Endothelial cell of umbilical vein (primary cell): ENCODE results near the gene RNF4.

Experiments used
- EZH2 ChIP-seq: IDR thresholded peaks from 2 replicates; pipeline ENCODE4 v1.6.1; 2012; ENCODE audit warnings: borderline replicate concordance, low read depth, mild to moderate bottlenecking, moderate library complexity, low read length, inconsistent platforms; ENCODE audit not compliant: severe bottlenecking
- FOS ChIP-seq: IDR thresholded peaks from 2 replicates; pipeline ENCODE4 v1.6.1; 2011; ENCODE audit warnings: mild to moderate bottlenecking, low read length, moderate library complexity, borderline replicate concordance; ENCODE audit not compliant: insufficient read depth
- GATA2 ChIP-seq: IDR thresholded peaks from 2 replicates; pipeline ENCODE4 v1.7.0; 2011; ENCODE audit warnings: low read depth, mild to moderate bottlenecking, moderate library complexity, mixed read lengths, low read length; ENCODE audit not compliant: insufficient read length, insufficient read depth
- MYC ChIP-seq: IDR thresholded peaks from one replicate; pipeline ENCODE4 v1.6.1; 2011; ENCODE audit warnings: mild to moderate bottlenecking, low read depth, low read length
- POLR2A ChIP-seq: IDR thresholded peaks from 2 replicates; pipeline ENCODE4 v1.6.1; 2012; ENCODE audit warnings: low read depth, mild to moderate bottlenecking, control low read depth, low read length
- POLR2AphosphoS5 ChIP-seq: IDR thresholded peaks from 2 replicates; pipeline ENCODE4 v1.6.1; 2012; ENCODE audit warnings: low read depth, mild to moderate bottlenecking, control low read depth, low read length, moderate library complexity; ENCODE audit not compliant: insufficient read depth
- TF ChIP-seq, protein P1 (sequence below): IDR thresholded peaks from 2 replicates; pipeline ENCODE4 v1.6.1; 2011; ENCODE audit not compliant: insufficient read depth, insufficient read length
- TF ChIP-seq, protein P2 (sequence below), 2 donors: IDR thresholded peaks; 1 replicate in 1 of 2; 2 replicates in 1 of 2; pipeline ENCODE4 v1.5.1; 2011; ENCODE audit warnings: low read length in 2 of 2, mild to moderate bottlenecking in 2 of 2, moderate library complexity in 2 of 2, control low read depth in 1 of 2, inconsistent platforms in 1 of 2, low read depth in 1 of 2; ENCODE audit not compliant: insufficient read depth in 1 of 2; ENCODE audit errors: extremely low read depth in 1 of 2

DNA sequence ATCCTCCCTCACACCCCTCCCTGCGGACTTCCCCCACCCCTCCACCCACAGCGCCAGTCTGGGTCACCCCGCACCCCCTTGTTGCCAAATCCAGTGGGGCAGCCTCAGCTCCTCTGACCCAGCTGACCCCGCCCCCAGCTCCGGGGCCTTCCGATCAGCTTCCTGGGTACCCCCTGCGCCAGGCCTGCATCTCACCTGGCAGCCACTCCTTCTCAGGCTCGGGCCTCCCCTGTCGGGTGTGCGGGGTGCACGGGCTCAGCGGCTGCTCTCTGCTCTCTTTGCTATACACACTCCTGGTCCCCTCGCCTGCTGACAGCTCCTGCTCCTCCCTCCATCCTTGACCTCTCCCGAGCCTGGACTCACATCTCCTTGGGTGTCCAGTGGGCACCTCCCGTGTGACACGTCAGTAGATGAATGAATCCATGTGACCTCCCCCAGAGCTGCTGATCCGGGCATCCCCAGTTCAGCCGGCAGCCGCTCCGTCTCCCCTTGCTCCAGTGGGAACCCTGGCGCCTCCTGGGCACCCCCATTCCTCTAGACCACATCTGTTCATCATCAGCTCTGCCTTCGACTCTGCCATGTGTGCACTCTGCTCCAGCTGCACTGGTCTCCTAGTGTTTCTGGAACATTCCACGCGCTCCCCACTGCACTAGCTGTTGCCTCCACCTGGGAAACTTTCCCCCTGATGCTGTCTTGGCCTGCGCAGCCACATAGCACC lies 40.3 kb upstream of the RNF4 start:
- TF ChIP-seq GATA2, result no peak
- no peak for TF ChIP-seq EZH2
- no peak for TF ChIP-seq POLR2A
- TF ChIP-seq, protein P1, sequence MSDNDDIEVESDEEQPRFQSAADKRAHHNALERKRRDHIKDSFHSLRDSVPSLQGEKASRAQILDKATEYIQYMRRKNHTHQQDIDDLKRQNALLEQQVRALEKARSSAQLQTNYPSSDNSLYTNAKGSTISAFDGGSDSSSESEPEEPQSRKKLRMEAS, result no peak
- TF ChIP-seq, protein P2, sequence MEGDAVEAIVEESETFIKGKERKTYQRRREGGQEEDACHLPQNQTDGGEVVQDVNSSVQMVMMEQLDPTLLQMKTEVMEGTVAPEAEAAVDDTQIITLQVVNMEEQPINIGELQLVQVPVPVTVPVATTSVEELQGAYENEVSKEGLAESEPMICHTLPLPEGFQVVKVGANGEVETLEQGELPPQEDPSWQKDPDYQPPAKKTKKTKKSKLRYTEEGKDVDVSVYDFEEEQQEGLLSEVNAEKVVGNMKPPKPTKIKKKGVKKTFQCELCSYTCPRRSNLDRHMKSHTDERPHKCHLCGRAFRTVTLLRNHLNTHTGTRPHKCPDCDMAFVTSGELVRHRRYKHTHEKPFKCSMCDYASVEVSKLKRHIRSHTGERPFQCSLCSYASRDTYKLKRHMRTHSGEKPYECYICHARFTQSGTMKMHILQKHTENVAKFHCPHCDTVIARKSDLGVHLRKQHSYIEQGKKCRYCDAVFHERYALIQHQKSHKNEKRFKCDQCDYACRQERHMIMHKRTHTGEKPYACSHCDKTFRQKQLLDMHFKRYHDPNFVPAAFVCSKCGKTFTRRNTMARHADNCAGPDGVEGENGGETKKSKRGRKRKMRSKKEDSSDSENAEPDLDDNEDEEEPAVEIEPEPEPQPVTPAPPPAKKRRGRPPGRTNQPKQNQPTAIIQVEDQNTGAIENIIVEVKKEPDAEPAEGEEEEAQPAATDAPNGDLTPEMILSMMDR (IDR thresholded peaks at IDR 0.05; ENCODE audit: extremely low read depth in 1 of 2, insufficient read depth in 1 of 2, low read depth in 1 of 2, low read length in 2 of 2), result no peak
- TF ChIP-seq POLR2AphosphoS5, result no peak
- no peak for TF ChIP-seq FOS
- TF ChIP-seq MYC, result no peak
